ENCODE measurements around the gene DDX20.

Gene DDX20, protein sequence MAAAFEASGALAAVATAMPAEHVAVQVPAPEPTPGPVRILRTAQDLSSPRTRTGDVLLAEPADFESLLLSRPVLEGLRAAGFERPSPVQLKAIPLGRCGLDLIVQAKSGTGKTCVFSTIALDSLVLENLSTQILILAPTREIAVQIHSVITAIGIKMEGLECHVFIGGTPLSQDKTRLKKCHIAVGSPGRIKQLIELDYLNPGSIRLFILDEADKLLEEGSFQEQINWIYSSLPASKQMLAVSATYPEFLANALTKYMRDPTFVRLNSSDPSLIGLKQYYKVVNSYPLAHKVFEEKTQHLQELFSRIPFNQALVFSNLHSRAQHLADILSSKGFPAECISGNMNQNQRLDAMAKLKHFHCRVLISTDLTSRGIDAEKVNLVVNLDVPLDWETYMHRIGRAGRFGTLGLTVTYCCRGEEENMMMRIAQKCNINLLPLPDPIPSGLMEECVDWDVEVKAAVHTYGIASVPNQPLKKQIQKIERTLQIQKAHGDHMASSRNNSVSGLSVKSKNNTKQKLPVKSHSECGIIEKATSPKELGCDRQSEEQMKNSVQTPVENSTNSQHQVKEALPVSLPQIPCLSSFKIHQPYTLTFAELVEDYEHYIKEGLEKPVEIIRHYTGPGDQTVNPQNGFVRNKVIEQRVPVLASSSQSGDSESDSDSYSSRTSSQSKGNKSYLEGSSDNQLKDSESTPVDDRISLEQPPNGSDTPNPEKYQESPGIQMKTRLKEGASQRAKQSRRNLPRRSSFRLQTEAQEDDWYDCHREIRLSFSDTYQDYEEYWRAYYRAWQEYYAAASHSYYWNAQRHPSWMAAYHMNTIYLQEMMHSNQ

DNA sequence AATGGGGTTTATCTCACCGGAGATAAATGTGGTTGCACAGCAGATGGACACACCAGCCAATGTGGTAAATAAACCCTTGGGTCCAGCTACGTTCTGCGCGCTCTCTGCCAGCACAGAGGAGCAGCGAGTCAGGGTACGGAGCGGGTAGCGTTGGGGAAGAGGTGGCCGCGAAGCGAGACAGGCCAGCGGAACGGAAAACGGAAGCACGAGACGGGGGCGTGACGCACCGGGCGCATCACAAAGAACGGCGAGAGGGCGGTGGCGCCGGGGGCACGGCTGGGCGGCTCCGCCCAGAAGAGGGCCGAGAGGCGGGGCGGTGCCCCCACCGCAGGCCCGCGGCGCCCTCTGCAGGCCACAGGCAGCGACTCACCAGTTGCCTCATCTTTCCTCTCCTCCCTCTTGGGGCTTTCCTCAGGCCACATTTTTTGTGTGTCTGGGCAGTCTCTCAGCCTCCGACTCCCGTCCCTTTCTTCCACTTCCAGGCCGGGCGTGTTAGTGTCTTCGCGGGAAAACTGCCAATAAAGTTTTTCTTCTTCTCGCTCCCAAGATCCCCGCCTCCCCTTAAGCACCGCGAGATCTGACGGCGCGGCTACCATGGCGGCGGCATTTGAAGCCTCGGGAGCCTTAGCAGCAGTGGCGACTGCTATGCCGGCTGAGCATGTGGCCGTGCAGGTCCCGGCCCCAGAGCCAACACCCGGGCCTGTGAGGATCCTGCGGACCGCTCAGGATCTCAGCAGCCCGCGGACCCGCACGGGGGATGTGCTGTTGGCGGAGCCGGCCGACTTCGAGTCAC lies at the start of gene DDX20:
DDX20 (plus strand) TSS at position 571 of the 793 bp plus-strand sequence; CDS start at position 595, 24 bp downstream.
- DNase-seq: peak; percentile 84 to 89

DNA sequence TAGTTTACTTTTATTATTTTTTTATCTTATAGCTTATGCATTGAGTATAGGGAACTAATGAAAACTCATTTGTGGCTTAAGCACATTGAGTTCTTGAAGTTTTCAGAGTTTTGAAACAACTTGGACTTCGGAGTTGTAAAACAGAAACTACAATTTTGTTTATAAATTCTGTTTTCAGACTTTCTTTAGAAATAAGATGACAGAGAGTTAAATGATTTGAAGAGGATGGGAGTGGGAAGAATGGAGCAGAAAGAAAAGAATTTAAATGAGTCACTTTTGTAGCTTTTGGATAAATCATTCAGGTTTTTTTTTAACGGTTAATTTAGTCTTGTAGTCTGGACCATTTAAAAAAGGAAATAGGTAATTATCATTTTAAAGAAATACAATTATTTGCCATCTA lies 48.8 kb upstream of the DDX20 start:
- no peak for DNase-seq

DNA sequence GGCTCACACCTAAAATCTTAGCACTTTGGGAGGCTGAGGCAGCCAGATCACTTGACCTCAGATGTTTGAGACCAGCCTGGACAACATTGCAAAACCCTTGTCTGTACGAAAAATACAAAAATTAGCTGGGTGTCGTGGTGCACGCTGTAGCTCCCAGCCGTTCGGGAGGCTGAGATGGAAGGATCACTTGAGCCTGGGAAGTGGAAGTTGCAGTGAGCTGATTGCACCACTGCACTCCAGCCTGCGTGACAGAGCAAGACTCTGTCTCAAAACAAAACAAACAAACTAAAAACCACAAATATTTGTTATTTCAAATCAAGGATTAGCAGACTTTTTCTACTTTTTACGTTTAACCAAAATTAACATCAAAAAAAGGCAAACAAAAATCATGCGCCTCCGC lies 47.8 kb upstream of the DDX20 start:
- DNase-seq: no peak

DNA sequence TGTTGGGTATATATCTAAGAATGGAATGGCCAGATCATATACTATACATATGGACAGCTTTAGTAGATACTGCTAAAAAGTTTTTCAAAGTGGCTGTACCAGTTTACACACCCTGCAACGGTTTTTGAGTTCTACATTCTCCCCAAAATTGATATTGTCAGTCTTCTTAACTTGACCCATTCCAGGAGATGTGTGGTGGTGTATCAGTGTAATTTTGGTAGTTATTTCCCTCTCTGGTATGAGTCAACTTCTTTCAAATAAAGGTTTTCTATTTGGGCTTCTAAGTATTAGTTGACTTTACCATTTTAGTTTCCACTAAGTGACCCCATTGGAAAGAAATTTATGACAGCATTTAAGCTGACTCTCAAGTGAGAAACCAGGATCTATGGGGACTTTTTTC lies 45.7 kb upstream of the DDX20 start:
- DNase-seq: no peak

DNA sequence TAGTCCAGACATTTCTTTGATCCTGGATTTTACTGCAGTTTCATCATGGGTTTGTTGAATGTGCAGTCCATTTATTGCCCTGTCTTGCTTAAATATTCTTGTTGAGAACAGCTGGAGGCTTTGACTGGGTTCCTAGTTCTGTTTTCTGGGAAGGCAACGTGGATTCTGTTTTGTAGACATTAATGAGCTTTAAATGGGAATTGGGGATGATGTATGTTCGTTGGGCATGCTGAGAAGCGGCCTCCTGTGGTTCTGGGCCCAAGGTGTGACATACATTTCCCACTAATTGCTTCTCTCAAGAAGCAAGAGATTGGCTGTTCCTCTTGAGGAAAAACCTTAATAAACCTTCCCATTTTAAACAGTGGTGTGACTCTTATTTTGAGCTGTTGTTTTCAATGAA lies 39.4 kb upstream of the DDX20 start:
- DNase-seq: no peak

DNA sequence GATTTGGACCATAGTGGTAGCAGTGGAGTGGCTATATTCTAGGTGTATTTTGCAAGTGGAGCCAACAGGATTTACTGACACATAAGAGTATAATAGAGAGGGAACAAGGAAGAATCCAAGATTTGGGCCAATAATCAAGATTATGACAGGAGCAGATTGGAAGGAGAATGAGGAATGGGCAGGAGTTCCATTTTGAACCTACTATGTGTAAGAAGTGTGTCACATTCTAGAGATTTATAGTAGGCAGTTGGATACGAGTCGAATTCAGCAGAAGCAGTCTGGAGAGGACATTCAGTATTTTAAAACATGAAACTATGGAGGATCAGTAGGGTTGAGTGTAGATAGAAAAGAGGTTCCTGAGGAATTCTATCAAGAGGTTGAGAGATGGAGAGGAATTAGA lies 38.3 kb upstream of the DDX20 start:
- DNase-seq: no peak

DNA sequence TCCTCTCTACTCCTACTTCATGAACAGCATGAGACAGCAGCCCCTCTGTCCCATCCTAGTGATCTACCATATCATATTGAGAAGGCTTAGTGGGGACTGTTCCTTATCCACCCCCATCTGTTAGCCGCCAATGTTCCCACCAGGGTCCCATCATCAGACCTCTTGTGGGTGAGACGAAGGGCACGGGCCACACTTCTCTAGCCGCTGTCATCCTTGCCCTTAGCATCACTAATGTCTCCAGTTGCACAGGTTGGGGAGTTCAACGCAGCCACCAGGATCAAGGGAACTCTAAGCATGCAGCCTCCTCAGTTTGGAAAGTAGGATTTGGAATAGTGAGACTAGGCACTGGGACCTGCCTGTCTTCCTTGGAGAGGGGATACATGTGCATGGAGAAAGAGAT lies 36.6 kb upstream of the DDX20 start:
- DNase-seq: no peak

DNA sequence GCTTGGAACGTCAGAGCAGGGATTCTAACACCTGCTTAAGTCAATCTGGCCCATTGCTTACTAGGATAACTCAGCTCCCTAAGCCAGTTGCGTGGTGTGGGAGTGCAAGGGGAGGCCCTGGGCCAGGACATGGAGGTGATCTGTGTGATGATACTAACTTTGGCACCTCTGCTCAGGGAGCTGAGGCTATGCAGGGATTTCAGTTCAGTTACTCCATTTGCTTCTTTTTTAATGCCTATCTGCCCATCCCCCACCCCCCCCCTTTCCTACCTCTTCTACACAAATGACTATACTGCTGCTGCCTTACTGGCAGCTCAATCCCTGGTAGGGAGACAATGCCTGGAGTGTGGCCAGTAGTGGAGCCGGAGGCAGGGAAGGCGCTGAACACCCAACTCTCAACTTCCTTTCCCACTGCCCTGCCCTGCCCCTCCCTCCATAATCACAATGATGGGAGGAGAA lies 36.0 kb upstream of the DDX20 start:
- DNase-seq: no peak

DNA sequence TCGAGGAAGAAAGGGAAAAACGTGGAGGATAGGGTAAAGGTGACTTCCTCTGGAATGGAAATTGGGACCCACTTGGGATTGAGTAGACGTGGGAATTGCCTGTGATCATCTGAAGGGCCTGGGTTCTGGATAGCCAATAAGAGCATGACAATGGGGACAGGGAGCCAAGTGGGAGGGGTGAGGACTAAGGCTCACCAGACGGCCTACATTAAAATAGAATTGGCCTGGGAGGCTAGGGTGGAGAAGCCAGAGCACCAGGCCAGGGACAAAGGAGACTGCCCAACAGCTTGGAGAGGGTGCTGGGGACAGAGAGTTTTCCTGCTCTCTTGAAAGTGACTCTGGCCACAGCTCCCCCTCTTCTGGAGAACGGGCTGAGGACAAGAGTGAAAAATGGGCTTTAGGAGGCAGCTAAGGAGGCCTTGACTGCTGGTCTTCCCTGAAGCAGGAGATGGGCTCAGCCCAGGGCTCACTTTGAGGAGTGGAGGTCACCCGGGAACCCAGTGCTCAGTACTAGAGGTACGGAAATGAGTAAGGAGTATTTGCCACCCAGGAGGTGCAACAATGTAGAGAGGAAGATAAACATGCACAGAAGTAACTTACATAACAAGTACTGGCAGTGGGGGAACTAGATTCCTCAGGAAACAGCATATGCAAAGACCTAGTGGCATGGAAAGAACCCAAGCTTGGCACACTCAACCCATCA lies 35.3 kb upstream of the DDX20 start:
- DNase-seq: no peak

DNA sequence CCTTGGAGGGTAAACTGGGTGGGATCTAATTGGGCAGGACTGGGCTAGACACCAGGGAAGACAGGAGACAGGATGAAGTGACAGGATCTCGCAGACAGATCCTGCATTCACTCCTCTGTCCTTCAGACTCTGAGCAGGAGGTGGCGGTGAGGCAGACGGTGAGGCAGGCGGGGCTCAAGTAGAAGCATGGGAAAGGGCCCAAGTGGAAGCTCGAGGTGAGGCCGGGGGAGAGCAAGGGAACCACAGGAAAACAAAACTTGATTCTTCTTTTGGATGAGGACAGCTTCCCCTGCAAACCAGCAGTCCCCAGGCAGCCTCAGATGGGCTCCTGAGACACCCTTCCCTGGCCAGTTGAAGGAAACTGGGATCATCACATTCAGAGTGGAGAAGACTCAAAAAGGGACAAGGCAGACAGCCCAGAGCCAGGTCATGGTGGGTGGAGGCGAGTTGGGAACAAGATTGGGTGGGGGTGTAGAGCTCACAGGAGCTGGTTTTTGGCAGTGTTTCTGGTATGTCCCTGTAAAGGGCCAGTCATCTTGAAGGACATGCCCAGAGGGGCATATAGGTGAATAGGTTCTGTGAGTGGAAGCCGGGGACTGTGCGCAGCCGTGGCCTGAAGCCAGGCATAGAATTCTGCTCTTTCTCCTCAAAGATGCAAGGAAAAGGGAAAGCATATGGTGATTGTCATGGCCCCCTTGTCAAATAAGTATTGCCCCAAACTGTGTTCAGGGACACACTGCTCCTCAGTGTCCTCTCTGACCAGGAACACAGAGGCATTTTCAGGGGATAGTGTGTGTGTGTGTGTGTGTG lies 34.5 kb upstream of the DDX20 start:
- DNase-seq: no peak

DNA sequence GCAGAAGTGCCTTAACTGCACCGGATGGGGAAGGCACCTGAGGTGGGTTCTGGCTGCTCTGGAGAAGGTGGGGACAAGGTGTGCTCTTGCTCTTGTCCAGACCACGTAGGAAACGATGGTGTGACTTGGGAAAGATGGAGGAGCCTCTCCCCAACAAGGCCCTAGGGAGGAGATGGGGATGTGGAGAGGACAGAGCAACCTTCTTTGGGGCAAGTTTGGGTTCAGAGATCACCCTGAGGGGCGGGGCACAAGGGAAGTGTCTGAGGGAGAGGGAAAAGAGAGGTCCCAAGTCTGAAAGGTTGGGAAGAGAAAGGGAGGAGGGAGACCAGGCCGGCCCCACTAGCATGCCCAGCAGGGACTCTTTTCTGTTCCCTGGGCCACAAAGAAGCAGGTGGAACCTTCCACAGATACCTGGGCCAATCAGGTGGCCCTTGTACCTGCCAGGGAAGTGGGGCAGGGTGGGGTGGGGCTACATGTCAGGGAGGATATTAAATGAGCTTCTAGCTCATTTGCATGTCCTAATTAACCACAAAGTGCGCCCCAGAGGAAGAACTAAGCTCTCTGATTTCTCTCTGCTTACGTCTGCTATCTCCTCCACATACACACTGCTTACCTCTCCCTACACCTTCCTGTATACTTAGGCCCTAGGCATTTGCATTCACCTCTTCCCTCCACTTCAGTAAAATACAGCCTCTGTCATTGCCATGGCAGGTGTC lies 32.5 kb upstream of the DDX20 start:
- no peak for DNase-seq

DNA sequence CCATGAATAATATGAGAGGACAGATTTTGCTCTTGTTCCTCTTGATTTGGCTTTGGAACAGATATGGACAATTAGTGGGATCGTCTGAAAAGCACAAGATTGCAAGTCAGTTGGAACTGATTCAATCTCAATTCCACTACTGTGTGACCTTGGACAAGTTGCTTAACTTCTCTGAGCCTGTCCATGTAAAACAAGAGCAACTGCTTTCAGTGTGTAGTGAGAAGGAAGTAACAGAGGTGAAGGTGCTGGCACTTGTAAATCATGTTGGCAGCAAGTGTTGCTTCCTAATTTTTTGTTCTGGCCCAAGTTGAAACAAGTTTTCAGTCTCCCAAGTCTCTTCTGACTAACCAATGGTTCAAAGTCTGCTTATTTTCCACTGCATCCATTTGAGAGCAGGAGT lies 31.8 kb upstream of the DDX20 start:
- DNase-seq: no peak

DNA sequence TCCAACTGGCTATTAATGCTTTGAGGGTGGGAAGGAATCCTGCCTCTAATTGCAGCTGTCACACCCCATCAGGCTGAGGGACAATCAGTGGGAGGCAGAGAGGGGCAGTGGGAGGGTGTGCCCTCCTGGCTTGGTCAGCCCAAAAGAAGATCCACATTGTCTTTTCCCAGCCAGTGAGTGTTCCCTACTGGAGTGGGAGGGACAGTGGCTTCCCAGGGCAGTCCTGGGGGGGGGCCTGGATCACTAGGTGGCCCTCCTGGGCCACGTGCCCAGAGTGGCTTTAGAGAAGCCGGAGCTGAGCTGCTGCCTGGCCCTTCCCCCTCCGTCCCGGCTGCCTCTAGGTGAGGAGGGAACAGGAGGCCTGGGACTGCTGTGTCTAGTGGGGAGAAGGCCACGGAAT lies 30.5 kb upstream of the DDX20 start:
- no peak for DNase-seq

DNA sequence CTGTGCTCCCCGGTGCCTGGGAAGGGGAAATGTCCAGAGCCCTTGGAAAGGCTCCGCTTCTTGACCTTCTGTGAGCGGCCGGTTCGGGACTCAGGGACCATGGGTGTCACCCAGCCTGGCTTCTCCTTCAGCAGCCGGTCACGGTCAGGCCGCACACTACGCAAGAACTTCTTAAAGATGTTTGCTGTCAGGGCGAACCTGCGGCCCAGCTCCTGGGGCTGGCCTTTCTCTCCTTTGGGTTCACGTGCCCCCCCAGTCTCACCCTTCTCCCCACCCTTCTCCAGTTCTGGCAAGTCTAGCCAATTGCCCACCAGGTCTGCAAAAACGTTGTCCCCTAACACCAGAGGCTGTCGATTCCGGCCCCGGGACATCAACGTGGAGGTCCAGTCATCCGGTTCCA lies 28.6 kb upstream of the DDX20 start:
- DNase-seq: no peak

DNA sequence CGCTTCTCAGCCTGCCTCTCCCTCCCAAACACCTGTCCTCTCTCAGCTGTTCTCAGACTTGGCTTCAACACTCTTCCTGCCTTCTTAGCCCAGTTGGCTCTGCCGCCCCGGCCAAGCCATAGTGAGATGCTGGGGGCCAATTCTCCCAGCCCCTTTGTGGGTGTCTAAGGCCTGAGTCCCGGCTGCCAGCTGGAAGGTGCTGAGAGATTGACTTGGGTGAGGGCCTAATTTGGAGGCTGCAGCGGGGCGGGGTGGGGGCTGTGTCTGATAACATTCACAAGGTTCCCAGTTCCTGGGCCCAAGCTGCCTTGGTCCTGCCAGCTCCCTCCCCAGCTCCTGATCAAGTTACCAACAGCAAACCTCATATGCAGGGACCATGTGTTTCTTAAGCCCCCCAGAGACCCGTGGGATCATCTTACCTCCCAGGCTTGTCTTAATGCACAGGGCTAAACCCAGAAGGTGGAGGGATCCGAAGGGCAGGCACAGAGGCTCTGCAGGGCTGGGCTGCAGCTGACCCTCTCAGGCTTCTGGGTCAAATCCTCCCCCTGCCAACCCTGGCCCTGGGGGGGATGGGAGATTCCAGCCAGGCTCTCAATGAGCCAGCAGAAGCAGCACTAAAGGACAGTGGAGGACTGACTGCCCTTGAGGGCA lies 26.3 kb upstream of the DDX20 start:
- DNase-seq: no peak

DNA sequence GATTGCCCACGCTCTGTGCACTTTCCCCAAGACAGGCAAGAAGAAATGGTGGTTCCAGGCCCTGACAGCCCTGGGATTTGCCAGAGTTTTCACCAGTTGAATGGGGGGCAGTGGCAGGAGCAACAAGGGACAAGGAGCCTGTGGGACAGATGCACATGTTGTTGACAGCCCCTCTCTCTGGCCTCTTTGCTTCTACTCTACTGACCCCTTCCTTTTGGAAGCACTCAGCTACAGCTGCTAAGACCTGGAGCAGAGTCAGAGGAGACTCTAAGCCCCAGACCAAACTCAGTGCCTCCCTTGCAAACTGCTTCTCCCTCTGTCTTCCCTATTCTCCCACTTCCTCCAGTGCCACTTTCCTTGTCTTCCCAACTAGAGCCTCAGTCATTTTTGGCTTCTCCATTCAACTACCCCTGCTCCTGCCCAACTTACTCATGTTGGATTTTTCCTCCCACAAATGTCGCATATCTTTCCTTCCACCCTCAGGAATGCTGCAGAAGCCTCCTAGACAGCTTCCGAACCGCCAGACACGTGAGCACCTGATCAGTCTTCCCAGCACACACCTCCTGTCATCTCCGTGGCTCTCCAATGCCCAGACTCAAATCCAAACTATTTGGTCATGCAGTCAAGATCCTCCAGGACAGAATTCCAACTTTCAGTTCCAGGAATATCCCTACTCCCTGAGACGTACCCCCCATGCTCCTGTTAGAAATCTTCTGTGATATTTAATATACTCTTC lies 25.6 kb upstream of the DDX20 start:
- DNase-seq: no peak

DNA sequence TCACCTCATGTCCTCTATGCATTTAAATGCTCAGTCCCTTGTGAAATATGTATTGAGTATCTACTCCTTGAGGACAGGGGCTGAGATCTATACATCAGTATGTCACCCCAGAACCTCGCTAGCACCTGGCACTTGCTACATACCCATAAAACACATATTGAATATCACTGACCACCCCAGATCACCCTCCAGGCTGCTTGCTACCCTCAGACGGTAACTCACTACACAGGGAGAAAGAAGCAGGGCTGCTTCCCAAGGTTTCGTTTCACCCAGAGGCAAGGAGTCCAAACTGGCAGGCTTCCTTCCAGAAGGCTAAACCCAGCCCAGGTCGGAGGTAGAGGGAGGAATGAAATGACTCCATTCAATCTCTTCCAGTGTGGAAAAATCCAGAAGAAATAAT lies 25.0 kb upstream of the DDX20 start:
- no peak for DNase-seq

DNA sequence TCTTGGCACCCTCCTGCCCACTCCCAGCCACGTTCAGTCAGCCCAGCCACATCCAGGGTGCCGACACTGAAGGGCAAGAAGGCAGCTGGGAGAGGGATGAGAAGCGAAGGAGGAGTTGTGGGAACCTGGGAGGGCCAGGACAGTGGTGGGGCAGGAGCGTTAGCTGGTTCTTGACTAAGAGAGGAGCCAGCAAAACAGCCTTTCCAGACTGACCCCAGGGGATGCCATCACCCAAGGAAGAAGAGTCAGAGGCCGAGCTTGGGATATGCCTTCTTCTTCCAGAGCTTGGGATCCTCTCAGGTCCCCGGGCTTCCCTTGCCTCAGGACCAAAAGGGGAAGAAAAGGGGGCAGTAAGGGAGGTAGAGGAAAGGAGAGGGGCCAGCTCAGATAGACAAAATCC lies 23.7 kb upstream of the DDX20 start:
- no peak for DNase-seq

DNA sequence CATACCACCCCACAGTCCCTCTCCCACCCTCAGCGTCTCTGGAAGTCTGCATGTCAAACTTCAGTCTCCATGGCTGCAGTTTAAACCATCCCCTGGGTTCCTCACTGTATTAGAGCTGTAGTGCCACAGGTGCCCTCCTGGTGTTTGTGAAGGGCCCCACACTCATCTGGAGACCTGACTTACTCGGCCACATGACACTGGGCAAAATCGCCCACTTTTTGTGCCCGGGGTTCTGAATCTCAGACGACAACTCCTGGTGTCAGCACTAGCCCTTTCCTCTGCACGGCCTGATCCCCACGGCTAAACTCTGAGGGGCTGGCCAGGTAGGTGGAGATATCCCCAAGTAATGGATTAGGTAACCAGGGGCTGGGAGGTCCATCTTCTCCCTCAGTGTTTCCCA lies 23.0 kb upstream of the DDX20 start:
- DNase-seq: no peak
